GM23338 (cell line): Measurements from ENCODE around the gene NDUFA3. TPM values are rescaled to one million over a fixed set of nuclear protein-coding genes. Genes with fewer than 3 reads are reported as not detected.

Experiments
- ATAC-seq: fragments of 200-7000 bp; cut with Tn5 transposase; 3 replicates; pipeline ENCODE4 v1.9.1; 2020
- DNase-seq: peaks from one replicate; pipeline ENCODE4 v3.0.0-alpha.2; 2015; ENCODE audit warnings: low spot score
- H2AFZ ChIP-seq: fragments of 200-600 bp; sonication (generic); 2 replicates; pipeline ENCODE4 v1.8.0; 2016; ENCODE audit warnings: antibody characterized with exemption, mild to moderate bottlenecking, moderate library complexity
- H3F3A ChIP-seq: fragments of 200-600 bp; sonication (generic); replicated peaks from 2 replicates; pipeline ENCODE4 v1.8.0; 2017; ENCODE audit warnings: antibody characterized with exemption, mixed run types, low read depth
- H3K27ac ChIP-seq: fragments of 200-600 bp; sonication (generic); 2 replicates; pipeline ENCODE4 v1.6.1; 2016; ENCODE audit warnings: low read depth
- H3K27me3 ChIP-seq: fragments of 200-600 bp; sonication (generic); 2 replicates; pipeline ENCODE4 v1.8.0; 2016; ENCODE audit warnings: mild to moderate bottlenecking, mixed run types, moderate library complexity; ENCODE audit not compliant: insufficient read depth
- H3K36me3 ChIP-seq: fragments of 200-600 bp; sonication (generic); 2 replicates; pipeline ENCODE4 v1.8.0; 2016; ENCODE audit warnings: mild to moderate bottlenecking; ENCODE audit not compliant: insufficient read depth
- H3K4me1 ChIP-seq: fragments of 200-600 bp; sonication (generic); 2 replicates; pipeline ENCODE4 v1.8.0; 2016; ENCODE audit warnings: mild to moderate bottlenecking, moderate library complexity; ENCODE audit not compliant: insufficient read depth
- H3K4me2 ChIP-seq: fragments of 200-600 bp; sonication (generic); 2 replicates; pipeline ENCODE4 v1.7.1; 2017; ENCODE audit warnings: mixed run types
- H3K4me3 ChIP-seq: fragments of 200-600 bp; sonication (generic); 2 replicates; pipeline ENCODE4 v1.6.1; 2016; ENCODE audit warnings: mixed run types
- H3K79me2 ChIP-seq: fragments of 200-600 bp; sonication (generic); replicated peaks from 2 replicates; pipeline ENCODE4 v1.8.0; 2017; ENCODE audit warnings: mild to moderate bottlenecking; ENCODE audit not compliant: insufficient read depth
- H3K9me2 ChIP-seq: fragments of 200-600 bp; sonication (generic); 2 replicates; pipeline ENCODE4 v1.8.0; 2017; ENCODE audit not compliant: insufficient read depth
- H4K20me1 ChIP-seq: fragments of 200-600 bp; sonication (generic); replicated peaks from 2 replicates; pipeline ENCODE4 v1.8.0; 2017; ENCODE audit warnings: mild to moderate bottlenecking; ENCODE audit not compliant: insufficient read depth
- H3K27ac Mint-ChIP-seq: 2 replicates; pipeline ENCODE4 v1.8.0; 2020; ENCODE audit warnings: inconsistent platforms, mild to moderate bottlenecking, moderate library complexity, mixed read lengths
- H3K27me3 Mint-ChIP-seq: 3 replicates; pipeline ENCODE4 v1.8.0; 2022; ENCODE audit warnings: low read depth, mild to moderate bottlenecking, moderate library complexity, mixed read lengths, inconsistent platforms; ENCODE audit not compliant: insufficient read depth, poor library complexity
- H3K36me3 Mint-ChIP-seq: 3 replicates; pipeline ENCODE4 v1.8.0; 2021; ENCODE audit warnings: low read depth, mild to moderate bottlenecking, inconsistent platforms, moderate library complexity, mixed read lengths
- H3K4me1 Mint-ChIP-seq: 3 replicates; pipeline ENCODE4 v1.8.0; 2020; ENCODE audit warnings: mild to moderate bottlenecking, inconsistent platforms, mixed read lengths
- H3K4me3 Mint-ChIP-seq: 3 replicates; pipeline ENCODE4 v1.8.0; 2021; ENCODE audit warnings: moderate library complexity, mild to moderate bottlenecking, inconsistent platforms, mixed read lengths
- H3K9me3 Mint-ChIP-seq: 3 replicates; pipeline ENCODE4 v1.8.0; 2020; ENCODE audit warnings: moderate library complexity, mild to moderate bottlenecking, inconsistent platforms, mixed read lengths
- CREB1 ChIP-seq: fragments of 250-450 bp; sonication (Bioruptor Pico); IDR thresholded peaks from 2 replicates; pipeline ENCODE4 v1.5.0; 2020; ENCODE audit warnings: low read depth, mild to moderate bottlenecking, moderate library complexity
- CTCF ChIP-seq, 2 experiments: fragments of 200-600 bp in 1 of 2; sonication (generic) in 1 of 2; conservative IDR thresholded peaks; 2 replicates each; pipeline versions ENCODE4 v1.5.1 to v1.6.1; 2016 to 2017; ENCODE audit warnings: antibody characterized with exemption in 2 of 2, low read depth in 2 of 2, mild to moderate bottlenecking in 2 of 2, moderate library complexity in 1 of 2
- ETS1 ChIP-seq: IDR thresholded peaks from 2 replicates; pipeline ENCODE4 v1.6.1; 2016; ENCODE audit warnings: antibody characterized with exemption
- EZH2 ChIP-seq: fragments of 200-600 bp; sonication (generic); IDR thresholded peaks from one replicate; pipeline ENCODE4 v1.8.0; 2017; ENCODE audit warnings: antibody characterized with exemption, mild to moderate bottlenecking, low read depth; ENCODE audit not compliant: unreplicated experiment
- EZH2phosphoT487 ChIP-seq: fragments of 200-600 bp; sonication (generic); IDR thresholded peaks from one replicate; pipeline ENCODE4 v1.8.1; 2018; ENCODE audit warnings: antibody characterized with exemption; ENCODE audit not compliant: unreplicated experiment
- JUNB ChIP-seq: IDR thresholded peaks from one replicate; pipeline ENCODE4 v1.6.1; 2016; ENCODE audit warnings: antibody characterized with exemption; ENCODE audit not compliant: unreplicated experiment
- NANOG ChIP-seq: IDR thresholded peaks from 2 replicates; pipeline ENCODE4 v1.6.1; 2016; ENCODE audit warnings: antibody characterized with exemption, borderline replicate concordance
- POLR2AphosphoS5 ChIP-seq: IDR thresholded peaks from 2 replicates; pipeline ENCODE4 v1.6.1; 2016; ENCODE audit warnings: antibody characterized with exemption, low read depth
- REST ChIP-seq: IDR thresholded peaks from one replicate; pipeline ENCODE4 v1.6.1; 2018; ENCODE audit warnings: antibody characterized with exemption; ENCODE audit not compliant: unreplicated experiment
- STAT1 ChIP-seq: IDR thresholded peaks from one replicate; pipeline ENCODE4 v1.6.1; 2016; ENCODE audit warnings: antibody characterized with exemption; ENCODE audit not compliant: unreplicated experiment
- ZNF114 ChIP-seq: fragments of 250-450 bp; sonication (Bioruptor Pico); IDR thresholded peaks from 2 replicates; pipeline ENCODE4 v1.5.0; 2020; ENCODE audit warnings: mild to moderate bottlenecking, moderate library complexity
- ZNF331 ChIP-seq: fragments of 250-450 bp; sonication (Bioruptor Pico); IDR thresholded peaks from 2 replicates; pipeline ENCODE4 v1.5.0; 2020; ENCODE audit warnings: low read depth, mild to moderate bottlenecking, moderate library complexity
- polyA plus RNA-seq: library from polyadenylated mRNA; unstranded; fragments of >200 nt; fragmentation: Nextera tagmentation; extraction: Ambion mirVana; gene quantifications from 2 replicates; pipeline ENCODE4 v1.2.1, GENCODE V29; 2016
- total RNA-seq: library from RNA; depleted of rRNA; stranded (reverse); fragments of >200 nt; shearing (Covaris generic); gene quantifications from 2 replicates; pipeline ENCODE4 v1.2.3, GENCODE V29; 2014

NDUFA3 gene
- total and polyA plus RNA-seq, 2 experiments from 2014 or later = 28.4 to 691 TPM

GRCh38 chr19:54077334-54077733 is 25.3 kb upstream of the NDUFA3 start:
- no peak overlapping the region for H3K27ac ChIP-seq
- no peaks in the 10 kb centered on the region for H4K20me1 ChIP-seq
- H2AFZ ChIP-seq = no peak overlapping the region
- DNase-seq = no peak
- Mint-ChIP-seq H3K4me1 (peaks cover 3% of the 10 kb centered on the region; the same call in 1 of the 3 replicates), H3K36me3 (peaks cover 3% of the 10 kb centered on the region), H3K9me3 (peaks cover 22% of the 10 kb centered on the region), H3K27me3 (peaks cover 8% of the 10 kb centered on the region), H3K27ac (no peak overlapping the region), H3K4me3 (no peak overlapping the region)
- no peaks in the 10 kb centered on the region for H3K36me3 ChIP-seq
- H3K79me2 ChIP-seq = no peaks in the 10 kb centered on the region
- no peak overlapping the region for H3K4me2 ChIP-seq
- H3K27me3 ChIP-seq = no peaks in the 10 kb centered on the region
- ATAC-seq = no peak
- no peak overlapping the region for H3K4me3 ChIP-seq
- H3F3A ChIP-seq = no peaks in the 10 kb centered on the region
- H3K4me1 ChIP-seq = no peaks in the 10 kb centered on the region
- no peaks in the 10 kb centered on the region for H3K9me2 ChIP-seq
- no peak for TF ChIP-seq CTCF (conservative IDR thresholded peaks at IDR 0.05; ENCODE audit: low read depth in 2 of 2)

GRCh38 chr19:54081032-54081431 is 21.6 kb upstream of the NDUFA3 start, which contains the start of gene TARM1:
Gene TARM1 (minus strand): TSS chr19:54081365. CDS start chr19:54081340, 25 bp downstream.
- no peak within 1 kb of the TSS for H3K4me3 Mint-ChIP-seq
- Histone ChIP-seq H3K79me2 (no peaks in the 10 kb centered on the region), H3K4me3 (no peak within 1 kb of the TSS), H3K27me3 (no peaks in the 10 kb centered on the region), H3K9me2 (no peaks in the 10 kb centered on the region), H3F3A (no peaks in the 10 kb centered on the region), H4K20me1 (no peaks in the 10 kb centered on the region), H2AFZ (no peak within 1 kb of the TSS), H3K4me1 (no peaks in the 10 kb centered on the region), H3K27ac (no peak within 1 kb of the TSS), H3K4me2 (no peak within 1 kb of the TSS), H3K36me3 (no peaks in the 10 kb centered on the region)
- H3K4me1 Mint-ChIP-seq = peaks cover under 1% of the 10 kb centered on the region; the same call in 1 of the 3 replicates
- H3K27ac Mint-ChIP-seq = no peak within 1 kb of the TSS
- DNase-seq = peak; percentile 42
- peak; percentile 40; the same call in 2 of the 3 replicates for ATAC-seq
- peaks cover 35% of the 10 kb centered on the region for H3K9me3 Mint-ChIP-seq
- H3K36me3 Mint-ChIP-seq = peaks cover 5% of the 10 kb centered on the region
- H3K27me3 Mint-ChIP-seq = peaks cover 6% of the 10 kb centered on the region
- TF ChIP-seq REST (no peak), POLR2AphosphoS5 (no peak), ZNF331 (CRISPR knock-in tag) (no peak), STAT1 (no peak), ZNF114 (CRISPR knock-in tag) (no peak), NANOG (no peak), JUNB (no peak), EZH2phosphoT487 (no peak), CREB1 (CRISPR knock-in tag) (no peak), EZH2 (no peak), ETS1 (no peak)
